Smooth muscle cell (in vitro differentiated cells): Measurements from ENCODE around the gene C1orf146. TPM values are rescaled to one million over a fixed set of nuclear protein-coding genes. Genes with fewer than 3 reads are reported as not detected.

Experiments used
- DNase-seq: peaks from one replicate; lab custom pipeline; 2025; ENCODE audit not compliant: unreplicated experiment; lab: John Stamatoyannopoulos, UW
- H2AFZ ChIP-seq: fragments of 200-600 bp; sonication (generic); 2 replicates; pipeline ENCODE4 v1.6.0; 2016; ENCODE audit warnings: antibody characterized with exemption, low read depth, mild to moderate bottlenecking
- H3F3A ChIP-seq: fragments of 200-600 bp; sonication (generic); 2 replicates; pipeline ENCODE4 v1.6.0; 2017; ENCODE audit warnings: antibody characterized with exemption, low read depth
- H3K27ac ChIP-seq: fragments of 200-600 bp; sonication (generic); 2 replicates; pipeline ENCODE4 v1.5.1; 2016; ENCODE audit warnings: low read depth, mild to moderate bottlenecking
- H3K27me3 ChIP-seq: fragments of 200-600 bp; sonication (generic); 2 replicates; pipeline ENCODE4 v1.6.1; 2016; ENCODE audit warnings: low read depth, mild to moderate bottlenecking
- H3K36me3 ChIP-seq: fragments of 200-600 bp; sonication (generic); 2 replicates; pipeline ENCODE4 v1.5.1; 2016; ENCODE audit warnings: low read depth
- H3K4me1 ChIP-seq: fragments of 200-600 bp; sonication (generic); 2 replicates; pipeline ENCODE4 v1.5.1; 2016; ENCODE audit warnings: low read depth
- H3K4me2 ChIP-seq: fragments of 200-600 bp; sonication (generic); 2 replicates; pipeline ENCODE4 v1.6.0; 2016; ENCODE audit warnings: mild to moderate bottlenecking
- H3K4me3 ChIP-seq: fragments of 200-600 bp; sonication (generic); 2 replicates; pipeline ENCODE4 v1.5.1; 2016; ENCODE audit warnings: mild to moderate bottlenecking
- H3K79me2 ChIP-seq: fragments of 200-600 bp; sonication (generic); 2 replicates; pipeline ENCODE4 v1.6.0; 2016; ENCODE audit warnings: low read depth, mild to moderate bottlenecking
- H3K9ac ChIP-seq: fragments of 200-600 bp; sonication (generic); 2 replicates; pipeline ENCODE4 v1.6.0; 2016; ENCODE audit warnings: low read depth
- H3K9me3 ChIP-seq: fragments of 200-600 bp; sonication (generic); replicated peaks from 2 replicates; pipeline ENCODE4 v1.5.1; 2016; ENCODE audit warnings: low read depth
- H4K20me1 ChIP-seq: fragments of 200-600 bp; sonication (generic); 2 replicates; pipeline ENCODE4 v1.6.0; 2016; ENCODE audit warnings: low read depth
- WGBS: methylation state at CpG from one replicate; pipeline ENCODE4 v1.1.7; 2016; ENCODE audit warnings: low lambda C conversion rate; 5-methylcytosine and 5-hydroxymethylcytosine counted together
- polyA plus RNA-seq: library from polyadenylated mRNA; unstranded; fragments of >200 nt; fragmentation: Nextera tagmentation; extraction: Ambion mirVana; gene quantifications from 2 replicates; pipeline ENCODE4 v1.2.1, GENCODE V29; 2016
- total RNA-seq: library from RNA; depleted of rRNA; stranded (reverse); fragments of >200 nt; gene quantifications from 2 replicates; pipeline ENCODE4 v1.2.3, GENCODE V29; 2014
- TF ChIP-seq, protein P1 (sequence below): fragments of 200-600 bp; sonication (generic); IDR thresholded peaks from 2 replicates; pipeline ENCODE4 v1.5.1; 2017; ENCODE audit warnings: borderline replicate concordance, mild to moderate bottlenecking, antibody characterized with exemption; ENCODE audit not compliant: insufficient read depth, poor library complexity, severe bottlenecking

Gene C1orf146
- total and polyA plus RNA-seq, 2 experiments from 2014 or later: not detected

DNA sequence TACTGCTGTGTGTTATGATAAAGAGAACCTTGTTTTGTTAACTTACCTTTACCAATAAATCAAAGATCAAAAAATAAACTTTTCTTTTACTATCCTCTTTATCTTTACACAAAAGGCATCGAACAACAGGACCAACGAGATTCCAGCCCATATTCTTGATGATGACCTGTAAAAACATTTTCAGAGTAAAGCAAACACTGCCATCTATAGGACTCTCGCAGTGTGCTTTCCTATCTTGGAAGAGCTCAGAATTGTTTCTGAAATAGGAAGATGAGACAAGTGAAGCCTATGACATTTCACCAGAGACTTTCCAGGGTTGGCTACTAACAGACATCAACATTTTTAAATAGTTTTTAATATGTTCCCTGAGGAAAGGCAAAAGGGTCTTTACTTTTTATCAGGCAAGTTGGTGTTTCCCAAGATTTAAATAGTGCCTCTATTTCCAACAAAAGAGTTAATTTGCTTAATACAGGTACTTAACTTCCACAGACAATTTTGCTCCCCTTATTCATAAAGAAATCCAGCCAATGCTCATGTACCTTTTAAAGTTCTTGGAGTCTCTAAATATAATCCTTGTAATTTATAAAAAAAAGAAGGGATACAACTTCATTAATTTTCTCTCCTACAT, 73.8 kb downstream of the C1orf146 start:
- no peaks in the 10 kb centered on the region for H3K36me3 ChIP-seq
- no peaks in the 10 kb centered on the region for H3K27me3 ChIP-seq
- H2AFZ ChIP-seq: no peak overlapping the region
- H3K9me3 ChIP-seq: no peaks in the 10 kb centered on the region
- H3K9ac ChIP-seq: no peak overlapping the region
- DNase-seq: no peak
- no peaks in the 10 kb centered on the region for H3K79me2 ChIP-seq
- no peaks in the 10 kb centered on the region for H3K4me1 ChIP-seq
- 46% methylated on average over 3 of the region's 3 CpGs for WGBS
- no peak overlapping the region for H3K4me2 ChIP-seq
- TF ChIP-seq, protein P1, sequence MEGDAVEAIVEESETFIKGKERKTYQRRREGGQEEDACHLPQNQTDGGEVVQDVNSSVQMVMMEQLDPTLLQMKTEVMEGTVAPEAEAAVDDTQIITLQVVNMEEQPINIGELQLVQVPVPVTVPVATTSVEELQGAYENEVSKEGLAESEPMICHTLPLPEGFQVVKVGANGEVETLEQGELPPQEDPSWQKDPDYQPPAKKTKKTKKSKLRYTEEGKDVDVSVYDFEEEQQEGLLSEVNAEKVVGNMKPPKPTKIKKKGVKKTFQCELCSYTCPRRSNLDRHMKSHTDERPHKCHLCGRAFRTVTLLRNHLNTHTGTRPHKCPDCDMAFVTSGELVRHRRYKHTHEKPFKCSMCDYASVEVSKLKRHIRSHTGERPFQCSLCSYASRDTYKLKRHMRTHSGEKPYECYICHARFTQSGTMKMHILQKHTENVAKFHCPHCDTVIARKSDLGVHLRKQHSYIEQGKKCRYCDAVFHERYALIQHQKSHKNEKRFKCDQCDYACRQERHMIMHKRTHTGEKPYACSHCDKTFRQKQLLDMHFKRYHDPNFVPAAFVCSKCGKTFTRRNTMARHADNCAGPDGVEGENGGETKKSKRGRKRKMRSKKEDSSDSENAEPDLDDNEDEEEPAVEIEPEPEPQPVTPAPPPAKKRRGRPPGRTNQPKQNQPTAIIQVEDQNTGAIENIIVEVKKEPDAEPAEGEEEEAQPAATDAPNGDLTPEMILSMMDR: peak; percentile 73
- H3F3A ChIP-seq: no peaks in the 10 kb centered on the region
- H3K27ac ChIP-seq: no peak overlapping the region
- H4K20me1 ChIP-seq: no peaks in the 10 kb centered on the region
- H3K4me3 ChIP-seq: no peak overlapping the region

Other genes starting within 250 kb of the C1orf146 start
- gene EPHX4, start 187.9 kb upstream of the C1orf146 start, total RNA-seq: 1.3 TPM in 1 of 2 replicates, not detected in the other
- gene EPHX4, start 187.9 kb upstream of the C1orf146 start, polyA plus RNA-seq: 0.18 TPM in 1 of 2 replicates, not detected in the other
- gene SETSIP, start 142.5 kb upstream of the C1orf146 start, total RNA-seq: not detected in 2 replicates
- gene SETSIP, start 142.5 kb upstream of the C1orf146 start, polyA plus RNA-seq: not detected in 2 replicates
- gene BTBD8, start 137.6 kb upstream of the C1orf146 start, total RNA-seq: 4.9 TPM in 2 replicates
- gene BTBD8, start 137.6 kb upstream of the C1orf146 start, polyA plus RNA-seq: 0.57 and 1.6 TPM in 2 replicates
- gene GLMN, start 81.1 kb downstream of the C1orf146 start, total RNA-seq: 14.6 and 26.9 TPM in 2 replicates
- gene GLMN, start 81.1 kb downstream of the C1orf146 start, polyA plus RNA-seq: 10.8 and 11.4 TPM in 2 replicates
- gene RPAP2, start 81.1 kb downstream of the C1orf146 start, total RNA-seq: 32.4 and 34.2 TPM in 2 replicates
- 13.0 and 18.8 TPM in 2 replicates for gene RPAP2, start 81.1 kb downstream of the C1orf146 start, polyA plus RNA-seq